ENCODE measurements around the gene BMERB1. TPM values are rescaled to one million over a fixed set of nuclear protein-coding genes. Genes with fewer than 3 reads are reported as not detected.

The BMERB1 gene
- total RNA-seq, 1 experiment from 2014 or later: 3.8 TPM

- Histone ChIP-seq H3K4me3 (ENCODE audit: low read length) (no peak overlapping the region), H3K4me1 (ENCODE audit: insufficient read depth, low read length) (0 out of 2 replicates have a peak, but pooled peaks cover 3% of the 10 kb centered on the region), H3K27me3 (ENCODE audit: low read length) (no peaks in the 10 kb centered on the region), H4K20me1 (ENCODE audit: low read length) (no peaks in the 10 kb centered on the region), H3F3A (ENCODE audit: low read length, unreplicated experiment) (no peaks in the 10 kb centered on the region), H2AFZ (ENCODE audit: low read length) (no peak overlapping the region), H3K9me3 (ENCODE audit: low read length) (no peaks in the 10 kb centered on the region), H3K79me2 (ENCODE audit: low read length) (no peaks in the 10 kb centered on the region), H3K27ac (ENCODE audit: low read length) (no peak overlapping the region), H3K9me2 (replicated peaks; ENCODE audit: low read length) (no peaks in the 10 kb centered on the region), H3K36me3 (ENCODE audit: low read depth, low read length) (no peaks in the 10 kb centered on the region), H3K9ac (ENCODE audit: low read length) (no peak overlapping the region), H3K4me2 (ENCODE audit: low read length) (no peak overlapping the region)
- ATAC-seq (no peak), DNase-seq (no peak)
- intact Hi-C loops (cut with micrococcal nuclease): no loop called here
- CTCF ChIA-PET: no interaction called here
- POLR2A ChIA-PET (ENCODE audit: unreplicated experiment): no interaction called here
- BruUV-seq (replicated peaks): no TSS peak
- TF ChIP-seq EZH2 (IDR thresholded peaks at IDR 0.05; ENCODE audit: low read length, unreplicated experiment) (no peak), CTCF (conservative IDR thresholded peaks at IDR 0.05; ENCODE audit: low read depth, low read length) (no peak), EZH2phosphoT487 (IDR thresholded peaks at IDR 0.05; ENCODE audit: borderline replicate concordance, low read length) (no peak)
These were observed 85.4 kb downstream of the BMERB1 start for GRCh38 chr16:15519790-15520189.

GRCh38 chr16:15521390-15521757, 87.0 kb downstream of the BMERB1 start:
- no peak overlapping the region for H3K27ac ChIP-seq (ENCODE audit: low read length)
- H3K27me3 ChIP-seq (ENCODE audit: low read length): no peaks in the 10 kb centered on the region
- no peak overlapping the region for H2AFZ ChIP-seq (ENCODE audit: low read length)
- 0 out of 2 replicates have a peak, but pooled peaks cover 3% of the 10 kb centered on the region for H3K4me1 ChIP-seq (ENCODE audit: insufficient read depth, low read length)
- H3K9me2 ChIP-seq (replicated peaks; ENCODE audit: low read length): no peaks in the 10 kb centered on the region
- BruUV-seq (replicated peaks): no TSS peak
- no peaks in the 10 kb centered on the region for H3K36me3 ChIP-seq (ENCODE audit: low read depth, low read length)
- H3K4me2 ChIP-seq (ENCODE audit: low read length): no peak overlapping the region
- no peaks in the 10 kb centered on the region for H3K79me2 ChIP-seq (ENCODE audit: low read length)
- DNase-seq: no peak
- no peak for TF ChIP-seq EZH2 (IDR thresholded peaks at IDR 0.05; ENCODE audit: low read length, unreplicated experiment)
- TF ChIP-seq CTCF (conservative IDR thresholded peaks at IDR 0.05; ENCODE audit: low read depth, low read length): no peak
- TF ChIP-seq EZH2phosphoT487 (IDR thresholded peaks at IDR 0.05; ENCODE audit: borderline replicate concordance, low read length): no peak
- H3K9me3 ChIP-seq (ENCODE audit: low read length): no peaks in the 10 kb centered on the region
- CTCF ChIA-PET: no interaction called here
- H3K4me3 ChIP-seq (ENCODE audit: low read length): no peak overlapping the region
- no peaks in the 10 kb centered on the region for H4K20me1 ChIP-seq (ENCODE audit: low read length)
- ATAC-seq: no peak
- intact Hi-C loops (cut with micrococcal nuclease): no loop called here
- no peak overlapping the region for H3K9ac ChIP-seq (ENCODE audit: low read length)
- POLR2A ChIA-PET (ENCODE audit: unreplicated experiment): no interaction called here
- H3F3A ChIP-seq (ENCODE audit: low read length, unreplicated experiment): no peaks in the 10 kb centered on the region

DNA sequence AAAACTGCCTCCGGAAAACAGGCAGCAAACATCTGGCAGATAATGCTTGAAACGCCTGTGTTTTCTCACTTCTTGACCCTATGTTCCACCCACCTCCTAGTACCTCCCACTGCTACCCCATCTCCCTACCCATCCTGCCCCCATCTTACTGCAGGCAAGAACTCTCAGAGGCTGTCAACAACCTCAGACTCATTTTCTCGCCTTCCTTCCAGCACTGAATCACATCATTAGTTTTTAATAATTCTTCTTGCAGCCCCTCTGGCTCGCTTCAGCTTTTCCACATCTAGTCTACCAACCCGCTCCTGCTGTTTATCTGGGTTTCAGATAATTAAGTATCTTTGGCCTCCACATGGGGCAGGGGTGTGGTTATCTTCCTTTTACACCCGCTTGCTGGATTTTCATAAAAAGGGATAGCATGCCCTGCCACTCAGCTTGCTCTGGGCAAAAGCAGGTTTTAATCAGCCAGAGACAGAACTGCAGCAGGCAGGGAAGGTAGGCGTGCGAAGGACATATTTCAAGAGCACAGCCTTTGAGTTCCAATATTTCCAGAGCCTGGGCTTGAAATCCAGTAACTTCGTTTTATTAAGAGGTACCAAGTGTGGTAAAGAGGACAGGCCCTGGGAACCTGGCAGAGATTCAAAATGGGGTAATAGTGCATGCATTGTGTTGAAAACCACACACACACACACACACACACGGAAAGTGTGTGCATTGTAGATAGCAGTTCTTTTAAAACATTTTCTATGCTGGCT, 87.5 kb downstream of the BMERB1 start:
- Histone ChIP-seq H4K20me1 (ENCODE audit: low read length) (no peaks in the 10 kb centered on the region), H3K4me2 (ENCODE audit: low read length) (no peak overlapping the region), H3K9me3 (ENCODE audit: low read length) (no peaks in the 10 kb centered on the region), H3F3A (ENCODE audit: low read length, unreplicated experiment) (no peaks in the 10 kb centered on the region), H3K79me2 (ENCODE audit: low read length) (no peaks in the 10 kb centered on the region), H3K4me1 (ENCODE audit: insufficient read depth, low read length) (0 out of 2 replicates have a peak, but pooled peaks cover 3% of the 10 kb centered on the region), H3K27ac (ENCODE audit: low read length) (no peak overlapping the region), H3K9ac (ENCODE audit: low read length) (no peak overlapping the region), H3K36me3 (ENCODE audit: low read depth, low read length) (no peaks in the 10 kb centered on the region), H2AFZ (ENCODE audit: low read length) (no peak overlapping the region), H3K27me3 (ENCODE audit: low read length) (no peaks in the 10 kb centered on the region), H3K9me2 (replicated peaks; ENCODE audit: low read length) (no peaks in the 10 kb centered on the region), H3K4me3 (ENCODE audit: low read length) (no peak overlapping the region)
- TF ChIP-seq CTCF (conservative IDR thresholded peaks at IDR 0.05; ENCODE audit: low read depth, low read length) (no peak), EZH2 (IDR thresholded peaks at IDR 0.05; ENCODE audit: low read length, unreplicated experiment) (no peak), EZH2phosphoT487 (IDR thresholded peaks at IDR 0.05; ENCODE audit: borderline replicate concordance, low read length) (no peak)
- intact Hi-C loops (cut with micrococcal nuclease): no loop called here
- CTCF ChIA-PET: no interaction called here
- ATAC-seq: no peak
- DNase-seq: no peak
- BruUV-seq (replicated peaks): no TSS peak
- POLR2A ChIA-PET (ENCODE audit: unreplicated experiment): no interaction called here
